Measurements from ENCODE around the gene C16orf95. TPM values are rescaled to one million over a fixed set of nuclear protein-coding genes. Genes with fewer than 3 reads are reported as not detected.

The C16orf95 gene
- total and polyA plus RNA-seq, 4 donors: 2.0 to 6.2 (median 4.6) TPM

GRCh38 chr16:87346517-87347060, 29.4 kb upstream of the C16orf95 start:
- H3K27ac ChIP-seq (ENCODE audit: low read depth in 1 of 2, low read length in 2 of 2): no peak overlapping the region
- no peak overlapping the region for H3K9ac ChIP-seq (ENCODE audit: low read depth in 1 of 2, low read length in 2 of 2)
- DNase-seq (ENCODE audit: low spot score): no peak
- TF ChIP-seq NR2F2 (IDR thresholded peaks at IDR 0.05) (no peak), SP1 (IDR thresholded peaks at IDR 0.05) (no peak), TAF1 (conservative IDR thresholded peaks at IDR 0.05) (no peak), HNF4A (conservative IDR thresholded peaks at IDR 0.05) (no peak), GABPA (IDR thresholded peaks at IDR 0.05 in 1 of 2, conservative IDR thresholded peaks at IDR 0.05 in 1 of 2) (no peak), FOXA2 (IDR thresholded peaks at IDR 0.05) (no peak), RAD21 (IDR thresholded peaks at IDR 0.05) (no peak), FOXA1 (IDR thresholded peaks at IDR 0.05) (no peak), HNF4G (IDR thresholded peaks at IDR 0.05) (no peak), YY1 (IDR thresholded peaks at IDR 0.05) (no peak), RXRA (IDR thresholded peaks at IDR 0.05) (no peak), JUND (IDR thresholded peaks at IDR 0.05) (no peak), EGR1 (IDR thresholded peaks at IDR 0.05; ENCODE audit: low read depth in 2 of 2) (no peak), ZBTB33 (IDR thresholded peaks at IDR 0.05) (no peak)
- TF ChIP-seq, protein P1, sequence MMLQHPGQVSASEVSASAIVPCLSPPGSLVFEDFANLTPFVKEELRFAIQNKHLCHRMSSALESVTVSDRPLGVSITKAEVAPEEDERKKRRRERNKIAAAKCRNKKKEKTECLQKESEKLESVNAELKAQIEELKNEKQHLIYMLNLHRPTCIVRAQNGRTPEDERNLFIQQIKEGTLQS (IDR thresholded peaks at IDR 0.05): no peak
- TF ChIP-seq, protein P2, sequence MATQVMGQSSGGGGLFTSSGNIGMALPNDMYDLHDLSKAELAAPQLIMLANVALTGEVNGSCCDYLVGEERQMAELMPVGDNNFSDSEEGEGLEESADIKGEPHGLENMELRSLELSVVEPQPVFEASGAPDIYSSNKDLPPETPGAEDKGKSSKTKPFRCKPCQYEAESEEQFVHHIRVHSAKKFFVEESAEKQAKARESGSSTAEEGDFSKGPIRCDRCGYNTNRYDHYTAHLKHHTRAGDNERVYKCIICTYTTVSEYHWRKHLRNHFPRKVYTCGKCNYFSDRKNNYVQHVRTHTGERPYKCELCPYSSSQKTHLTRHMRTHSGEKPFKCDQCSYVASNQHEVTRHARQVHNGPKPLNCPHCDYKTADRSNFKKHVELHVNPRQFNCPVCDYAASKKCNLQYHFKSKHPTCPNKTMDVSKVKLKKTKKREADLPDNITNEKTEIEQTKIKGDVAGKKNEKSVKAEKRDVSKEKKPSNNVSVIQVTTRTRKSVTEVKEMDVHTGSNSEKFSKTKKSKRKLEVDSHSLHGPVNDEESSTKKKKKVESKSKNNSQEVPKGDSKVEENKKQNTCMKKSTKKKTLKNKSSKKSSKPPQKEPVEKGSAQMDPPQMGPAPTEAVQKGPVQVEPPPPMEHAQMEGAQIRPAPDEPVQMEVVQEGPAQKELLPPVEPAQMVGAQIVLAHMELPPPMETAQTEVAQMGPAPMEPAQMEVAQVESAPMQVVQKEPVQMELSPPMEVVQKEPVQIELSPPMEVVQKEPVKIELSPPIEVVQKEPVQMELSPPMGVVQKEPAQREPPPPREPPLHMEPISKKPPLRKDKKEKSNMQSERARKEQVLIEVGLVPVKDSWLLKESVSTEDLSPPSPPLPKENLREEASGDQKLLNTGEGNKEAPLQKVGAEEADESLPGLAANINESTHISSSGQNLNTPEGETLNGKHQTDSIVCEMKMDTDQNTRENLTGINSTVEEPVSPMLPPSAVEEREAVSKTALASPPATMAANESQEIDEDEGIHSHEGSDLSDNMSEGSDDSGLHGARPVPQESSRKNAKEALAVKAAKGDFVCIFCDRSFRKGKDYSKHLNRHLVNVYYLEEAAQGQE (IDR thresholded peaks at IDR 0.05): no peak
- TF ChIP-seq, protein P3, sequence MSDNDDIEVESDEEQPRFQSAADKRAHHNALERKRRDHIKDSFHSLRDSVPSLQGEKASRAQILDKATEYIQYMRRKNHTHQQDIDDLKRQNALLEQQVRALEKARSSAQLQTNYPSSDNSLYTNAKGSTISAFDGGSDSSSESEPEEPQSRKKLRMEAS (IDR thresholded peaks at IDR 0.05): no peak
- TF ChIP-seq, protein P4, sequence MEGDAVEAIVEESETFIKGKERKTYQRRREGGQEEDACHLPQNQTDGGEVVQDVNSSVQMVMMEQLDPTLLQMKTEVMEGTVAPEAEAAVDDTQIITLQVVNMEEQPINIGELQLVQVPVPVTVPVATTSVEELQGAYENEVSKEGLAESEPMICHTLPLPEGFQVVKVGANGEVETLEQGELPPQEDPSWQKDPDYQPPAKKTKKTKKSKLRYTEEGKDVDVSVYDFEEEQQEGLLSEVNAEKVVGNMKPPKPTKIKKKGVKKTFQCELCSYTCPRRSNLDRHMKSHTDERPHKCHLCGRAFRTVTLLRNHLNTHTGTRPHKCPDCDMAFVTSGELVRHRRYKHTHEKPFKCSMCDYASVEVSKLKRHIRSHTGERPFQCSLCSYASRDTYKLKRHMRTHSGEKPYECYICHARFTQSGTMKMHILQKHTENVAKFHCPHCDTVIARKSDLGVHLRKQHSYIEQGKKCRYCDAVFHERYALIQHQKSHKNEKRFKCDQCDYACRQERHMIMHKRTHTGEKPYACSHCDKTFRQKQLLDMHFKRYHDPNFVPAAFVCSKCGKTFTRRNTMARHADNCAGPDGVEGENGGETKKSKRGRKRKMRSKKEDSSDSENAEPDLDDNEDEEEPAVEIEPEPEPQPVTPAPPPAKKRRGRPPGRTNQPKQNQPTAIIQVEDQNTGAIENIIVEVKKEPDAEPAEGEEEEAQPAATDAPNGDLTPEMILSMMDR (IDR thresholded peaks at IDR 0.05; ENCODE audit: low read depth, low read length, missing input control): no peak
- 96% methylated on average over 21 of the region's 21 CpGs for WGBS
- no peaks in the 10 kb centered on the region for H3K9me3 ChIP-seq (ENCODE audit: control insufficient read depth in 4 of 4, low read length in 3 of 4)
- H3K36me3 ChIP-seq (ENCODE audit: control insufficient read depth in 4 of 4, insufficient read depth in 3 of 4, low read depth in 1 of 4, low read length in 3 of 4): peaks cover 15 to 57% (median 21%) of the 10 kb centered on the region in 4 donors
- H3K4me3 ChIP-seq (ENCODE audit: low read depth in 1 of 3, low read length in 3 of 3): no peak overlapping the region
- H3K4me1 ChIP-seq (ENCODE audit: control insufficient read depth in 4 of 4, insufficient read depth in 4 of 4, low read length in 3 of 4): peaks cover 0 to 3% (median 0%) of the 10 kb centered on the region in 4 donors
- no peaks in the 10 kb centered on the region for H3K27me3 ChIP-seq (ENCODE audit: control insufficient read depth in 4 of 4, insufficient read depth in 4 of 4, low read length in 3 of 4)

Measured in liver (tissue), 9 donors.